HEK293 (cell line): Measurements from ENCODE around the gene MRPS18A.

Experiments used
- AEBP2 ChIP-seq: fragments of 450-650 bp; formaldehyde crosslinking; IDR thresholded peaks from 2 replicates; pipeline ENCODE4 v1.5.1; 2016; ENCODE audit warnings: missing biosample characterization, missing genetic modification characterization, borderline replicate concordance
- GLIS1 ChIP-seq: fragments of 450-650 bp; formaldehyde crosslinking; IDR thresholded peaks from 2 replicates; pipeline ENCODE4 v1.5.1; 2016; ENCODE audit warnings: missing biosample characterization, missing genetic modification characterization
- KLF1 ChIP-seq: fragments of 450-650 bp; formaldehyde crosslinking; IDR thresholded peaks from 2 replicates; pipeline ENCODE4 v1.5.1; 2016; ENCODE audit warnings: missing biosample characterization, missing genetic modification characterization
- KLF17 ChIP-seq: fragments of 450-650 bp; formaldehyde crosslinking; IDR thresholded peaks from 2 replicates; pipeline ENCODE4 v1.5.1; 2016; ENCODE audit warnings: missing biosample characterization, missing genetic modification characterization
- OSR2 ChIP-seq: fragments of 450-650 bp; formaldehyde crosslinking; IDR thresholded peaks from 2 replicates; pipeline ENCODE4 v1.5.1; 2016; ENCODE audit warnings: missing biosample characterization, missing genetic modification characterization
- OVOL3 ChIP-seq: fragments of 450-650 bp; formaldehyde crosslinking; IDR thresholded peaks from 2 replicates; pipeline ENCODE4 v1.5.1; 2016; ENCODE audit warnings: missing biosample characterization, missing genetic modification characterization
- PATZ1 ChIP-seq: fragments of 450-650 bp; formaldehyde crosslinking; IDR thresholded peaks from 2 replicates; pipeline ENCODE4 v1.5.1; 2016; ENCODE audit warnings: missing biosample characterization, missing genetic modification characterization
- SP3 ChIP-seq: fragments of 450-650 bp; formaldehyde crosslinking; IDR thresholded peaks from 2 replicates; pipeline ENCODE4 v1.5.1; 2016; ENCODE audit warnings: missing biosample characterization, missing genetic modification characterization
- ZFP69B ChIP-seq: fragments of 450-650 bp; formaldehyde crosslinking; IDR thresholded peaks from 2 replicates; pipeline ENCODE4 v1.5.1; 2016; ENCODE audit warnings: missing biosample characterization, missing genetic modification characterization
- ZNF112 ChIP-seq: fragments of 450-650 bp; formaldehyde crosslinking; IDR thresholded peaks from 2 replicates; pipeline ENCODE4 v1.5.0; 2017; ENCODE audit warnings: missing biosample characterization, missing genetic modification characterization
- ZNF121 ChIP-seq: fragments of 450-650 bp; formaldehyde crosslinking; IDR thresholded peaks from 2 replicates; pipeline ENCODE4 v1.5.1; 2016; ENCODE audit warnings: missing biosample characterization, missing genetic modification characterization
- ZNF184 ChIP-seq: fragments of 450-650 bp; IDR thresholded peaks from 2 replicates; pipeline ENCODE4 v1.5.1; 2018; ENCODE audit warnings: missing biosample characterization, mild to moderate bottlenecking, missing genetic modification characterization
- ZNF280D ChIP-seq: fragments of 450-650 bp; formaldehyde crosslinking; IDR thresholded peaks from 2 replicates; pipeline ENCODE4 v1.5.1; 2016; ENCODE audit warnings: missing biosample characterization, missing genetic modification characterization
- ZNF292 ChIP-seq: fragments of 450-650 bp; formaldehyde crosslinking; IDR thresholded peaks from 2 replicates; pipeline ENCODE4 v1.5.1; 2016; ENCODE audit warnings: low read depth, missing biosample characterization, missing genetic modification characterization, borderline replicate concordance
- ZNF394 ChIP-seq: fragments of 450-650 bp; formaldehyde crosslinking; IDR thresholded peaks from 2 replicates; pipeline ENCODE4 v1.5.1; 2016; ENCODE audit warnings: missing biosample characterization, missing genetic modification characterization, mild to moderate bottlenecking, moderate library complexity, borderline replicate concordance
- ZNF433 ChIP-seq: fragments of 450-650 bp; formaldehyde crosslinking; IDR thresholded peaks from 2 replicates; pipeline ENCODE4 v1.5.1; 2016; ENCODE audit warnings: missing biosample characterization, missing genetic modification characterization, low read depth
- ZNF549 ChIP-seq: fragments of 450-650 bp; IDR thresholded peaks from 2 replicates; pipeline ENCODE4 v1.5.1; 2018; ENCODE audit warnings: missing biosample characterization, missing genetic modification characterization, mild to moderate bottlenecking, inconsistent platforms, moderate library complexity
- ZNF600 ChIP-seq: fragments of 450-650 bp; formaldehyde crosslinking; IDR thresholded peaks from 2 replicates; pipeline ENCODE4 v1.5.1; 2016; ENCODE audit warnings: missing biosample characterization, missing genetic modification characterization
- ZNF621 ChIP-seq: fragments of 450-650 bp; formaldehyde crosslinking; IDR thresholded peaks from 2 replicates; pipeline ENCODE4 v1.5.1; 2017; ENCODE audit warnings: missing biosample characterization, missing genetic modification characterization
- ZNF654 ChIP-seq: fragments of 450-650 bp; formaldehyde crosslinking; IDR thresholded peaks from 2 replicates; pipeline ENCODE4 v1.5.1; 2016; ENCODE audit warnings: low read depth, missing biosample characterization, missing genetic modification characterization
- ZNF707 ChIP-seq: fragments of 450-650 bp; formaldehyde crosslinking; IDR thresholded peaks from 2 replicates; pipeline ENCODE4 v1.5.1; 2016; ENCODE audit warnings: missing biosample characterization, missing genetic modification characterization
- ZNF777 ChIP-seq: fragments of 450-650 bp; formaldehyde crosslinking; IDR thresholded peaks from 2 replicates; pipeline ENCODE4 v1.5.1; 2017; ENCODE audit warnings: missing biosample characterization, missing genetic modification characterization, borderline replicate concordance
- ZSCAN16 ChIP-seq: fragments of 450-650 bp; formaldehyde crosslinking; IDR thresholded peaks from 2 replicates; pipeline ENCODE4 v1.5.1; 2016; ENCODE audit warnings: missing biosample characterization, missing genetic modification characterization
- ZSCAN18 ChIP-seq: fragments of 450-650 bp; formaldehyde crosslinking; IDR thresholded peaks from 2 replicates; pipeline ENCODE4 v1.5.1; 2016; ENCODE audit warnings: missing biosample characterization, missing genetic modification characterization
- ZXDB ChIP-seq: fragments of 450-650 bp; formaldehyde crosslinking; IDR thresholded peaks from 2 replicates; pipeline ENCODE4 v1.5.1; 2016; ENCODE audit warnings: missing biosample characterization, missing genetic modification characterization
- TF ChIP-seq, protein P1 (sequence below): fragments of 450-650 bp; IDR thresholded peaks from 2 replicates; pipeline ENCODE4 v1.5.1; 2018; ENCODE audit warnings: missing biosample characterization, missing genetic modification characterization

Gene MRPS18A

DNA sequence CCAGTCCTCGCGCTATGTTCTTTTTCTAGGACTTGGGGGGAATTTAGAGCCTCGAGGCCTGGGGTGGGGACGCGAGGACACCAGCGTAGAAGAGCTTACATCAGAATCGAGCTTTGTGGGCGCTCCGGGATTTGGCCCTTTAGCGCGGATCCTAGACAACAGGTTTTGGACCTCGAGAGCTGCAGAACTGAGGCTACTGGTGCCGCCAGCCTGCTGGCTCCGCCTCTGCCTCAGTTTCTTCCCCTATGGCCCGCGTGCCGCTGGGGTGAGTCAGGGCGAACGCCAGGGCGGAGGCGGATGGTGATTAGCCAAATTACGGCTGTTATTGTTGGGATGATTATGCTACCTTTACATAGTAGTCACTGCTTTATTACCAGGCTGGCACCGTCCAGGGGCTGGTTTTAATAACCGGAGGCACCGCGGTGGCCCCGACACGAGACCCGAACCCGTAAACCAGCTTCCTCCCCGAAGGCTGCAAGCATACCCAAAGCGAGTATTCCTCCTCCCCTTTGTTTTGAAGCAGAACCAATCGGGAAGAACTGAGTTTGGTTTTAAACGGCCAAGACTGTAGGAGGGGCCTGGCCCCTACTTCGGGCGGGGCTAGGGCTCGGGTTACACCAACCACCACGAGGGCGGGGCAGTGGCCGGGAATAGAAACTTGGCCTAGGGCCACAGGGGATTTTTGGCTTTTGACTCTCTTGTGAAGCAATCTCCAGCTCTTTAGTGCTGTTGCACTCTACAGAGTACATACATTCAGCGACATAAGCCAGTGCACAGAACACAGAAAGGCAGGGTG, 57.9 kb downstream of the MRPS18A start (continued):
- TF ChIP-seq OVOL3 (tag by site-specific recombination), result peak; percentile 15; the same call in 1 of the 2 replicates
- peak; percentile 83 for TF ChIP-seq SP3 (tag by site-specific recombination)
- no peak for TF ChIP-seq ZNF621
- TF ChIP-seq KLF1, result peak; percentile 56; the same call in 1 of the 2 replicates
- 0 out of 2 replicates have a peak, but pooled peaks have one; percentile 38 for TF ChIP-seq ZSCAN18 (tag by site-specific recombination)
- TF ChIP-seq ZNF433 (tag by site-specific recombination), result no peak
- 0 out of 2 replicates have a peak, but pooled peaks have one; percentile 3 for TF ChIP-seq ZNF654
- peak; percentile 70; the same call in 1 of the 2 replicates for TF ChIP-seq ZXDB (tag by site-specific recombination)
- TF ChIP-seq, protein P1, sequence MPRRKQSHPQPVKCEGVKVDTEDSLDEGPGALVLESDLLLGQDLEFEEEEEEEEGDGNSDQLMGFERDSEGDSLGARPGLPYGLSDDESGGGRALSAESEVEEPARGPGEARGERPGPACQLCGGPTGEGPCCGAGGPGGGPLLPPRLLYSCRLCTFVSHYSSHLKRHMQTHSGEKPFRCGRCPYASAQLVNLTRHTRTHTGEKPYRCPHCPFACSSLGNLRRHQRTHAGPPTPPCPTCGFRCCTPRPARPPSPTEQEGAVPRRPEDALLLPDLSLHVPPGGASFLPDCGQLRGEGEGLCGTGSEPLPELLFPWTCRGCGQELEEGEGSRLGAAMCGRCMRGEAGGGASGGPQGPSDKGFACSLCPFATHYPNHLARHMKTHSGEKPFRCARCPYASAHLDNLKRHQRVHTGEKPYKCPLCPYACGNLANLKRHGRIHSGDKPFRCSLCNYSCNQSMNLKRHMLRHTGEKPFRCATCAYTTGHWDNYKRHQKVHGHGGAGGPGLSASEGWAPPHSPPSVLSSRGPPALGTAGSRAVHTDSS (tag by site-specific recombination), result peak; percentile 33; the same call in 1 of the 2 replicates
- no peak for TF ChIP-seq ZNF777 (tag by site-specific recombination)
- TF ChIP-seq KLF17 (tag by site-specific recombination), result no peak; the same call in 1 of the 2 replicates
- no peak; the same call in 1 of the 2 replicates for TF ChIP-seq GLIS1 (tag by site-specific recombination)
- no peak for TF ChIP-seq ZNF292 (tag by site-specific recombination)
- no peak for TF ChIP-seq ZNF280D (tag by site-specific recombination)
- TF ChIP-seq ZFP69B, result peak; percentile 9; the same call in 1 of the 2 replicates
- no peak for TF ChIP-seq ZNF121 (tag by site-specific recombination)
- peak; percentile 9; the same call in 1 of the 2 replicates for TF ChIP-seq OSR2 (tag by site-specific recombination)
- TF ChIP-seq ZNF549 (tag by site-specific recombination), result no peak
- TF ChIP-seq ZNF707 (tag by site-specific recombination), result no peak
- TF ChIP-seq ZSCAN16 (tag by site-specific recombination), result no peak
- no peak for TF ChIP-seq ZNF112 (tag by site-specific recombination)
- TF ChIP-seq ZNF184 (tag by site-specific recombination), result peak; percentile 90
- TF ChIP-seq AEBP2 (tag by site-specific recombination), result no peak
- TF ChIP-seq ZNF600 (tag by site-specific recombination), result peak; percentile 99
- TF ChIP-seq ZNF394 (tag by site-specific recombination), result 0 out of 2 replicates have a peak, but pooled peaks have one; percentile 17
- peak; percentile 94 for TF ChIP-seq PATZ1 (tag by site-specific recombination)
